Neural cell (in vitro differentiated cells): ENCODE data around the gene HSPB7. TPM values are rescaled to one million over a fixed set of nuclear protein-coding genes. Genes with fewer than 3 reads are reported as not detected.
"Not testable (repeated sequence)": the region's sequence is repeated elsewhere in the genome, so short reads cannot be mapped to it uniquely, and the experiment has no call there.

Source experiments
- H2AFZ ChIP-seq: fragments of 200-600, 300-800 bp; sonication (generic), shearing (Covaris generic); 2 replicates; pipeline ENCODE4 v1.6.0; 2014; ENCODE audit warnings: low read depth, mild to moderate bottlenecking, antibody characterized with exemption, low read length, moderate library complexity
- H3F3A ChIP-seq: fragments of 200-600 bp; shearing (Covaris generic); 2 replicates; pipeline ENCODE4 v1.6.1; 2016; ENCODE audit warnings: mild to moderate bottlenecking, moderate library complexity, mixed read lengths, antibody characterized with exemption, low read length; ENCODE audit not compliant: insufficient read depth, poor library complexity, severe bottlenecking
- H3K27ac ChIP-seq: fragments of 200-600, 300-800 bp; sonication (generic), shearing (Covaris generic); 2 replicates; pipeline ENCODE4 v1.5.1; 2014; ENCODE audit warnings: mild to moderate bottlenecking, low read length, moderate library complexity
- H3K27me3 ChIP-seq: fragments of 300-800, 200-600 bp; sonication (generic), shearing (Covaris generic); 2 replicates; pipeline ENCODE4 v1.6.0; 2014; ENCODE audit warnings: mild to moderate bottlenecking, low read depth, low read length, moderate library complexity; ENCODE audit not compliant: insufficient read depth
- H3K36me3 ChIP-seq: fragments of 300-800, 200-600 bp; sonication (generic), shearing (Covaris generic); 2 replicates; pipeline ENCODE4 v1.5.1; 2014; ENCODE audit warnings: mild to moderate bottlenecking, antibody characterized with exemption, low read length, moderate library complexity; ENCODE audit not compliant: insufficient read depth
- H3K4me2 ChIP-seq: fragments of 300-800, 200-600 bp; sonication (generic), shearing (Covaris generic); 2 replicates; pipeline ENCODE4 v1.6.0; 2014; ENCODE audit warnings: mild to moderate bottlenecking, low read length
- H3K4me3 ChIP-seq: fragments of 300-800, 200-600 bp; sonication (generic), shearing (Covaris generic); 2 replicates; pipeline ENCODE4 v1.5.1; 2014; ENCODE audit warnings: mild to moderate bottlenecking, low read length, moderate library complexity
- H3K79me2 ChIP-seq: fragments of 200-600 bp; shearing (Covaris generic); replicated peaks from 2 replicates; pipeline ENCODE4 v1.6.0; 2014; ENCODE audit warnings: mild to moderate bottlenecking, low read length, moderate library complexity; ENCODE audit not compliant: insufficient read depth
- H3K9ac ChIP-seq: fragments of 300-800, 200-600 bp; sonication (generic), shearing (Covaris generic); 2 replicates; pipeline ENCODE4 v1.6.1; 2016; ENCODE audit warnings: mild to moderate bottlenecking, low read length, mixed read lengths
- H3K9me2 ChIP-seq: fragments of 200-600 bp; shearing (Covaris generic); 2 replicates; pipeline ENCODE4 v1.6.1; 2016; ENCODE audit warnings: mild to moderate bottlenecking, low read length, mixed read lengths; ENCODE audit not compliant: insufficient read depth
- H3K9me3 ChIP-seq: fragments of 200-600, 300-800 bp; sonication (generic), shearing (Covaris generic); 2 replicates; pipeline ENCODE4 v1.6.1; 2016; ENCODE audit warnings: mild to moderate bottlenecking, mixed run types, low read length, moderate library complexity, mixed read lengths
- H4K20me1 ChIP-seq: fragments of 200-600 bp; shearing (Covaris generic); 2 replicates; pipeline ENCODE4 v1.6.1; 2016; ENCODE audit warnings: mild to moderate bottlenecking, mixed run types; ENCODE audit not compliant: insufficient read depth
- CTCF ChIP-seq: fragments of 450-650 bp; IDR thresholded peaks from 2 replicates; pipeline ENCODE4 v1.5.1; 2014; ENCODE audit warnings: antibody characterized with exemption, mild to moderate bottlenecking, moderate library complexity; ENCODE audit not compliant: poor library complexity, severe bottlenecking
- EP300 ChIP-seq: fragments of 450-650 bp; conservative IDR thresholded peaks from 2 replicates; pipeline ENCODE4 v1.6.1; 2014; ENCODE audit warnings: antibody characterized with exemption, mild to moderate bottlenecking, moderate library complexity; ENCODE audit not compliant: poor library complexity, severe bottlenecking
- EZH2 ChIP-seq: fragments of 200-600, 300-800 bp; shearing (Covaris generic), sonication (generic); IDR thresholded peaks from 2 replicates; pipeline ENCODE4 v1.6.1; 2014; ENCODE audit warnings: antibody characterized with exemption, low read length, borderline replicate concordance, mild to moderate bottlenecking; ENCODE audit not compliant: insufficient read depth, poor library complexity, severe bottlenecking
- MXI1 ChIP-seq: fragments of 450-650 bp; conservative IDR thresholded peaks from 2 replicates; pipeline ENCODE4 v1.6.1; 2014; ENCODE audit warnings: antibody characterized with exemption, mild to moderate bottlenecking; ENCODE audit not compliant: poor library complexity, severe bottlenecking
- POLR2AphosphoS5 ChIP-seq: IDR thresholded peaks from 2 replicates; pipeline ENCODE4 v1.6.1; 2012
- RAD21 ChIP-seq: fragments of 450-650 bp; conservative IDR thresholded peaks from 2 replicates; pipeline ENCODE4 v1.6.1; 2014; ENCODE audit warnings: antibody characterized with exemption, mild to moderate bottlenecking, moderate library complexity
- REST ChIP-seq: IDR thresholded peaks from 2 replicates; pipeline ENCODE4 v1.6.1; 2012; ENCODE audit warnings: borderline replicate concordance
- SMC3 ChIP-seq: fragments of 450-650 bp; conservative IDR thresholded peaks from 2 replicates; pipeline ENCODE4 v1.6.1; 2014; ENCODE audit warnings: antibody characterized with exemption, mild to moderate bottlenecking, moderate library complexity; ENCODE audit not compliant: poor library complexity
- TAF1 ChIP-seq: IDR thresholded peaks from 2 replicates; pipeline ENCODE4 v1.6.1; 2012; ENCODE audit warnings: low read depth
- polyA plus RNA-seq: library from polyadenylated mRNA; depleted of rRNA; stranded (reverse); fragments of >200 nt; gene quantifications from 2 replicates; pipeline ENCODE4 v1.2.3, GENCODE V29; 2014

HSPB7 gene
- polyA plus RNA-seq, 1 donor from 2014 or later, result not detected

- Histone ChIP-seq H2AFZ (no peak overlapping the region), H4K20me1 (no peaks in the 10 kb centered on the region), H3K36me3 (no peaks in the 10 kb centered on the region), H3F3A (no peaks in the 10 kb centered on the region), H3K9me3 (no peaks in the 10 kb centered on the region), H3K4me2 (no peak overlapping the region), H3K27me3 (no peaks in the 10 kb centered on the region), H3K9ac (no peak overlapping the region), H3K9me2 (no peaks in the 10 kb centered on the region), H3K4me3 (peak overlapping the region; percentile 10), H3K79me2 (no peaks in the 10 kb centered on the region), H3K27ac (no peak overlapping the region)
- TF ChIP-seq SMC3, result no peak
- TF ChIP-seq TAF1, result no peak
- TF ChIP-seq RAD21, result no peak
- TF ChIP-seq CTCF, result no peak
- TF ChIP-seq POLR2AphosphoS5, result no peak
- no peak for TF ChIP-seq EZH2
- no peak for TF ChIP-seq REST
- no peak for TF ChIP-seq MXI1
- TF ChIP-seq EP300, result no peak
Observed at GRCh38 chr1:16026723-16027484, 9.1 kb upstream of the HSPB7 start.

- not testable (repeated sequence) for H3K27ac ChIP-seq, H2AFZ ChIP-seq, H3K27me3 ChIP-seq, H3F3A ChIP-seq, H3K9ac ChIP-seq, H3K4me2 ChIP-seq, H3K9me3 ChIP-seq, H3K79me2 ChIP-seq, H3K4me3 ChIP-seq, H3K36me3 ChIP-seq, H3K9me2 ChIP-seq, H4K20me1 ChIP-seq
Observed at GRCh38 chr1:16026302-16026701, 8.5 kb upstream of the HSPB7 start.
